BLaER1 treated with 17β-estradiol and CSF1 and Interleukin-3, amounts not matched to agents 10 nM and 100 nM (cell line): ENCODE results near the gene ZNF483.

Source experiments
- H3K27ac ChIP-seq, 11 experiments: shearing (Covaris generic); formaldehyde crosslinking; 2 replicates each; pipeline ENCODE4 v1.8.1; 2022
- H3K27me3 ChIP-seq, 11 experiments: shearing (Covaris generic); formaldehyde crosslinking; 2 replicates each; pipeline ENCODE4 v1.8.1; 2022
- H3K36me3 ChIP-seq, 11 experiments: shearing (Covaris generic); formaldehyde crosslinking; 2 replicates each; pipeline ENCODE4 v1.8.1; 2022
- H3K4me1 ChIP-seq, 10 experiments: shearing (Covaris generic); formaldehyde crosslinking; 2 replicates each; pipeline ENCODE4 v1.8.1; 2022
- H3K4me2 ChIP-seq, 11 experiments: shearing (Covaris generic); formaldehyde crosslinking; 2 replicates each; pipeline ENCODE4 v1.8.1; 2022
- H3K4me3 ChIP-seq, 10 experiments: shearing (Covaris generic); formaldehyde crosslinking; 2 replicates each; pipeline ENCODE4 v1.8.1; 2022
- H3K9ac ChIP-seq, 11 experiments: shearing (Covaris generic); formaldehyde crosslinking; 2 replicates each; pipeline ENCODE4 v1.8.1; 2022
- H3K9me3 ChIP-seq, 11 experiments: shearing (Covaris generic); formaldehyde crosslinking; replicated peaks in 1 of 11; 2 replicates each; pipeline ENCODE4 v1.8.1; 2022
- H4K20me1 ChIP-seq, 11 experiments: shearing (Covaris generic); formaldehyde crosslinking; 2 replicates each; pipeline ENCODE4 v1.8.1; 2022
- Cebpa-rat ChIP-seq, 11 experiments: shearing (Covaris generic); IDR thresholded peaks; 2 replicates each; pipeline ENCODE4 v1.8.1; 2022

The ZNF483 gene

DNA sequence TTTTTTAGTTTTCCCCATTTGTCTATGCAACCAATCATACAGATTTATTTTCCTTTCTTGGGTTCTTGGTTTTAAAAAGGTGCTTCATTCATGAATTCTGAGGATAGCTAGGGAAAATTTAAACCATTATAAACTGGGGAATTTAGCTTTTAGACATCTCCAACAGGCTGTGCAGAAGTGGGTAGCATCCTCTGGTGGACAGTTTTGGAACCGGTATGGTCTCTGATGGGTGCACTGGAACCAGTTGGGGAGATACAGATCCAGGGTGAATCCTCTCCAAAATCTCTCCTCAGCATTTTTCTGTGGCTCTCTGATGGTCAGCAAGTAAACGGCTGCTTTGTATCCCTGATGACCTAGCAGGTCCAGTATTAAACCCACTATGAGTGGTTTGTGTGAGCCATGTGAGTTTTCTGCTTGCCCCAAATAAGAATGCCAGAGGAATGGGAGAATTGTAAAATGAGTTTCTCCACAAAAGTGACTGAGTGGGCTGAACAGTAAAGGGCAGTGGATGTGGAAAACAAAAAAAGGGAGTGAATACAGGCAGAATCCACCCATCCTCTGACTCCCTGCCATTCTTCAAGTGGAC, 97.0 kb downstream of the ZNF483 start:
- H3K4me3 ChIP-seq = no peak overlapping the region
- peak overlapping the region in 7 of 11 experiments; percentile 28 to 58 (median 40); a peak in 12 of 22 replicates for H3K4me2 ChIP-seq
- H4K20me1 ChIP-seq = no peaks in the 10 kb centered on the region
- H3K9me3 ChIP-seq = peaks cover 0 to 39% (median 10%) of the 10 kb centered on the region in 11 experiments; a peak in 9 of 22 replicates
- TF ChIP-seq Cebpa-rat (IDR thresholded peaks at IDR 0.05) = no peak
- no peaks in the 10 kb centered on the region for H3K36me3 ChIP-seq
- H3K9ac ChIP-seq = peak overlapping the region in 2 of 11 experiments; percentile 22 to 29; a peak in 1 of 22 replicates
- peaks cover 0 to 20% (median 16%) of the 10 kb centered on the region in 10 experiments; a peak in 15 of 20 replicates for H3K4me1 ChIP-seq
- no peaks in the 10 kb centered on the region for H3K27me3 ChIP-seq
- peak overlapping the region in 8 of 11 experiments; percentile 14 to 70 (median 60); a peak in 13 of 22 replicates for H3K27ac ChIP-seq

DNA sequence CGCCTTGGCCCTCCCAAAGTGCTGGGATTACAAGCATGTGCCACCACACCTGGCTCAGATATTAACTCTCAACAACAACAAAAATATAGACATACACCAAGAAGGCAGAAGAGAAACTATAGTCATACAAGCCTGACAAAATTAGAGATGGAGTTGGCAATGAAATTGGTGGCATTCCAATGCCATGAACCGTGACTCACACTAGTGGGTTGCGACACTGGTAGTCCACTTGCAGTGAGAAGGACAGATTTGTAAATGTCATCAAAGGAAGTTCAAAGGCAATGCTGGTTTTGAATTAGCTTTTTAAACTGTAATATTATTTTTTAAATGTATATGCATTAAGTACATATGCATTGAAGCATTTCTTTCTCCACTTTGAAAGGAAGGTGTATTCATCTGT, 97.6 kb downstream of the ZNF483 start:
- peak in 8 of 11 experiments; percentile 49 to 76 (median 68); a peak in 10 of 22 replicates for TF ChIP-seq Cebpa-rat (IDR thresholded peaks at IDR 0.05)
- H3K9ac ChIP-seq = 0 out of 22 replicates have a peak overlapping the region, but pooled peaks of 2 of the 11 experiments have one; percentile 22 to 29
- no peaks in the 10 kb centered on the region for H3K27me3 ChIP-seq
- peak overlapping the region in 8 of 11 experiments; percentile 28 to 58 (median 40); a peak in 14 of 22 replicates for H3K4me2 ChIP-seq
- H4K20me1 ChIP-seq = no peaks in the 10 kb centered on the region
- no peak overlapping the region for H3K4me3 ChIP-seq
- H3K4me1 ChIP-seq = peaks cover 0 to 20% (median 16%) of the 10 kb centered on the region in 10 experiments; a peak in 15 of 20 replicates
- H3K27ac ChIP-seq = peak overlapping the region in 7 of 11 experiments; percentile 17 to 70 (median 66); a peak in 14 of 22 replicates
- no peaks in the 10 kb centered on the region for H3K36me3 ChIP-seq
- H3K9me3 ChIP-seq = peaks cover 0 to 39% (median 10%) of the 10 kb centered on the region in 11 experiments; a peak in 9 of 22 replicates
